Gastrocnemius medialis (tissue), 4 donors: Measurements from ENCODE around the gene CFAP100. TPM values are rescaled to one million over a fixed set of nuclear protein-coding genes. Genes with fewer than 3 reads are reported as not detected.

Source experiments
- ATAC-seq, 2 donors: fragments of 150-250 bp; one replicate each; pipeline ENCODE4 v1.9.1; 2016
- DNase-seq, 2 donors: peaks; one replicate each; pipeline ENCODE4 v3.0.0-alpha.2; 2019
- H3K27ac ChIP-seq, 4 donors: fragments of 200-600 bp; sonication (generic); 1 replicate in 1 of 4; 2 replicates in 3 of 4; pipeline ENCODE4 v1.5.1; 2016 to 2018; ENCODE audit warnings: mild to moderate bottlenecking in 2 of 4, moderate library complexity in 1 of 4
- H3K27me3 ChIP-seq, 3 donors: fragments of 200-600 bp; sonication (generic) in 2 of 3; 1 replicate in 1 of 3; 2 replicates in 2 of 3; pipeline versions ENCODE4 v1.5.1 to v1.6.0; 2016 to 2019; ENCODE audit warnings: mild to moderate bottlenecking in 1 of 3, moderate library complexity in 1 of 3
- H3K36me3 ChIP-seq, 2 donors: fragments of 200-600 bp; sonication (generic) in 1 of 2; one replicate each; pipeline ENCODE4 v1.5.1; 2017 to 2018
- H3K4me1 ChIP-seq, 2 donors: fragments of 200-600 bp; sonication (generic) in 1 of 2; one replicate each; pipeline ENCODE4 v1.5.1; 2016 to 2017; ENCODE audit warnings: mild to moderate bottlenecking in 2 of 2
- H3K4me3 ChIP-seq, 4 donors: fragments of 200-600 bp; sonication (generic) in 3 of 4; 1 replicate in 1 of 4; 2 replicates in 3 of 4; pipeline ENCODE4 v1.5.1; 2016 to 2019; ENCODE audit warnings: mild to moderate bottlenecking in 2 of 4
- H3K9me3 ChIP-seq, 3 donors: fragments of 200-600 bp; sonication (generic) in 2 of 3; 1 replicate in 1 of 3; 2 replicates in 2 of 3; pipeline ENCODE4 v1.5.1; 2016 to 2019
- POLR2A ChIP-seq, 2 donors: fragments of 450-650 bp; IDR thresholded peaks; one replicate each; pipeline ENCODE4 v1.6.1; 2017; ENCODE audit warnings: antibody characterized with exemption in 2 of 2, mild to moderate bottlenecking in 2 of 2, moderate library complexity in 2 of 2
- in situ Hi-C, 4 donors: fragments of 200-750 bp; cut with MboI; loops; one replicate each; pipeline versions ENCODE4 v1.15.0 to v1.8.0; 2017; ENCODE audit warnings: low sequenced_read_pairs in 4 of 4
- intact Hi-C: fragments of 100-400 bp; cut with DNase I; formaldehyde crosslinking; loops from one replicate; pipeline ENCODE4 v1.15.1; 2023; ENCODE audit warnings: low total_unique reads
- total RNA-seq, 4 donors: library from RNA; depleted of rRNA; stranded (reverse); fragments of >200 nt; gene quantifications; one replicate each; pipeline versions ENCODE4 v1.1.0 to v1.2.3, GENCODE V29; 2016
- TF ChIP-seq, protein P1 (sequence below), 5 experiments: fragments of 450-650 bp in 3 of 5; fragments of 200-600 bp in 2 of 5; sonication (generic) in 2 of 5; IDR thresholded peaks in 4 of 5; conservative IDR thresholded peaks in 1 of 5; 1 replicate in 4 of 5; 2 replicates in 1 of 5; pipeline ENCODE4 v1.5.1; 2016 to 2019; ENCODE audit warnings: antibody characterized with exemption in 5 of 5, mild to moderate bottlenecking in 3 of 5, moderate library complexity in 3 of 5

CFAP100 gene
- total RNA-seq, 4 donors from 2014 or later: not detected

- TF ChIP-seq POLR2A (IDR thresholded peaks at IDR 0.05): no peak
- TF ChIP-seq, protein P1, sequence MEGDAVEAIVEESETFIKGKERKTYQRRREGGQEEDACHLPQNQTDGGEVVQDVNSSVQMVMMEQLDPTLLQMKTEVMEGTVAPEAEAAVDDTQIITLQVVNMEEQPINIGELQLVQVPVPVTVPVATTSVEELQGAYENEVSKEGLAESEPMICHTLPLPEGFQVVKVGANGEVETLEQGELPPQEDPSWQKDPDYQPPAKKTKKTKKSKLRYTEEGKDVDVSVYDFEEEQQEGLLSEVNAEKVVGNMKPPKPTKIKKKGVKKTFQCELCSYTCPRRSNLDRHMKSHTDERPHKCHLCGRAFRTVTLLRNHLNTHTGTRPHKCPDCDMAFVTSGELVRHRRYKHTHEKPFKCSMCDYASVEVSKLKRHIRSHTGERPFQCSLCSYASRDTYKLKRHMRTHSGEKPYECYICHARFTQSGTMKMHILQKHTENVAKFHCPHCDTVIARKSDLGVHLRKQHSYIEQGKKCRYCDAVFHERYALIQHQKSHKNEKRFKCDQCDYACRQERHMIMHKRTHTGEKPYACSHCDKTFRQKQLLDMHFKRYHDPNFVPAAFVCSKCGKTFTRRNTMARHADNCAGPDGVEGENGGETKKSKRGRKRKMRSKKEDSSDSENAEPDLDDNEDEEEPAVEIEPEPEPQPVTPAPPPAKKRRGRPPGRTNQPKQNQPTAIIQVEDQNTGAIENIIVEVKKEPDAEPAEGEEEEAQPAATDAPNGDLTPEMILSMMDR (IDR thresholded peaks at IDR 0.05 in 4 of 5, conservative IDR thresholded peaks at IDR 0.05 in 1 of 5): no peak
Observed at GRCh38 chr3:126412841-126413692, 18.4 kb downstream of the CFAP100 start.

DNA sequence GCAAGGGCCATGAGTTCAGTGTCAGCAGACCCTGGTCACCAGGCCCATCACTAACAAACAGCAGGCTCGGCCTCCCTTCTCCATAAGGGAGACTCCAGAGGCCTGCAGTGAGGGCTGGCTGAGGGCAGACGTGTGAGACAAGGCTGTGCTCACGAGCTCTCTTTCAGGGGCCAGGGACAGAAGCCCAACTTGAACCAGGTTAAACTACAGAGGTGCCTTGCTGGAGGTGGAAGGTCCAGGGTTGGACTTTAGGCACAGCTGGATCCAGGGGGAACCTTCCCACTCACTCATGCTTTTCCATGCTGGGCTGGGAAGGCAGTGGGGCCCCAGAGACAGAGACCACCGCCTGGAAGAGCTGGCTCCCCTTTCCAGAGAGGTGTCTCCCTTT is 19.0 kb downstream of the CFAP100 start:
- H3K9me3 ChIP-seq: no peaks in the 10 kb centered on the region
- H3K27me3 ChIP-seq: peaks cover 20 to 37% (median 35%) of the 10 kb centered on the region in 3 donors
- H3K4me3 ChIP-seq: no peak overlapping the region
- ATAC-seq (no peak), DNase-seq (no peak)
- no peak overlapping the region for H3K27ac ChIP-seq
- H3K4me1 ChIP-seq: peaks cover 6 to 8% of the 10 kb centered on the region in 2 donors
- TF ChIP-seq, protein P1 (IDR thresholded peaks at IDR 0.05 in 4 of 5, conservative IDR thresholded peaks at IDR 0.05 in 1 of 5): no peak
- no peak for TF ChIP-seq POLR2A (IDR thresholded peaks at IDR 0.05)
- H3K36me3 ChIP-seq: no peaks in the 10 kb centered on the region
- in situ Hi-C loops (no loop called here), intact Hi-C loops (no loop called here)

More at GRCh38 chr3:126412841-126413692, 18.4 kb downstream of the CFAP100 start:
- H3K9me3 ChIP-seq: no peaks in the 10 kb centered on the region
- no peak for ATAC-seq
- no peak overlapping the region for H3K27ac ChIP-seq
- no peak for DNase-seq
- peaks cover 20 to 37% (median 35%) of the 10 kb centered on the region in 3 donors for H3K27me3 ChIP-seq
- peaks cover 6 to 8% of the 10 kb centered on the region in 2 donors for H3K4me1 ChIP-seq
- H3K36me3 ChIP-seq: no peaks in the 10 kb centered on the region
- intact Hi-C loops (no loop called here), in situ Hi-C loops (no loop called here)
- no peak overlapping the region for H3K4me3 ChIP-seq

GRCh38 chr3:126414406-126414805 is 19.7 kb downstream of the CFAP100 start:
- peaks cover 20 to 32% (median 32%) of the 10 kb centered on the region in 3 donors for H3K27me3 ChIP-seq
- H3K4me1 ChIP-seq: peaks cover 6 to 8% of the 10 kb centered on the region in 2 donors
- H3K36me3 ChIP-seq: no peaks in the 10 kb centered on the region
- DNase-seq (no peak), ATAC-seq (no peak)
- TF ChIP-seq, protein P1 (IDR thresholded peaks at IDR 0.05 in 4 of 5, conservative IDR thresholded peaks at IDR 0.05 in 1 of 5): no peak
- no peak for TF ChIP-seq POLR2A (IDR thresholded peaks at IDR 0.05)
- no peak overlapping the region for H3K4me3 ChIP-seq
- intact Hi-C loops: no loop called here
- no peak overlapping the region for H3K27ac ChIP-seq
- H3K9me3 ChIP-seq: no peaks in the 10 kb centered on the region
- in situ Hi-C loops: no loop called here

DNA sequence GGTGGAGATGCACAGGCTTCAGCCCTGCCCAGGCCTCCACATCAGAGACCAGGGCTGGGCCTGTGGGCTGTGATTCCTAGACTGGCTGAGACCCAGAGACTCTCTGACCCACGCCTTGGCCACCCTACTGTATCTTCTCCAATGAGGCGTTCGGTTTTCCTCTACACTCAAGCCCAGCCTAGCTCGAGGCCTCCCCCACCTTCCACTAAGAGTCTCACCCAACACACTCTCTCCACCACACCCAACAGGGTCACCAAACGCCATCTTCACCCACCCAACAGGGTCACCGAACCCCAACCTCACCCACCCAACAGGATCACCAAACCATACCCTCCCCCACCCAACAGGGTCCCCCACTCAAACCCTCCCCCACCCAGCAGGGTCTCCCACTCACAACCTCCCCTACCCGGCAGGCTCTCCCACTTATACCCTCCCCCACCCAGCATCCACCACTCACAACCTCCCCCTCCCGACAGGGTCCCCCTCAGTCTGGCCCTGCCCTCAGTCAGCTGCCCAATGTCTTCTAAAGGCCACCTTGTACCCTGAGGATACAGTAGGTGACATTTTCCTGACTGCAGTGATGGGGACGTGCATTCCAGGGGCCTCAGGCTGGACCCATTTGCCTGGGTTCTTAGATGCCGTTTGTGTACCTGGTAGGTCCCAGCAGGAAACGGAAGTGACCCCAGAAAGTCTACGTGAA is 20.4 kb downstream of the CFAP100 start:
- TF ChIP-seq POLR2A (IDR thresholded peaks at IDR 0.05): no peak
- TF ChIP-seq, protein P1 (IDR thresholded peaks at IDR 0.05 in 4 of 5, conservative IDR thresholded peaks at IDR 0.05 in 1 of 5): no peak
- in situ Hi-C loops (no loop called here), intact Hi-C loops (no loop called here)
- Histone ChIP-seq H3K27me3 (peaks cover 20 to 31% (median 26%) of the 10 kb centered on the region in 3 donors), H3K27ac (no peak overlapping the region), H3K9me3 (no peaks in the 10 kb centered on the region), H3K4me3 (no peak overlapping the region), H3K36me3 (no peaks in the 10 kb centered on the region), H3K4me1 (peaks cover 6 to 8% of the 10 kb centered on the region in 2 donors)
- ATAC-seq (no peak), DNase-seq (no peak)
